22Rv1 (cell line): ENCODE data around the gene DUSP18.

ENCODE experiments used
- H3K27ac ChIP-seq: fragments of 450-650 bp; 2 replicates; pipeline ENCODE4 v1.5.1; 2017
- CTCF ChIP-seq: fragments of 450-650 bp; IDR thresholded peaks from 2 replicates; pipeline ENCODE4 v1.5.1; 2017; ENCODE audit warnings: mild to moderate bottlenecking
- ZFX ChIP-seq: fragments of 450-650 bp; IDR thresholded peaks from 2 replicates; pipeline ENCODE4 v1.6.1; 2017; ENCODE audit warnings: antibody characterized with exemption, borderline replicate concordance

The DUSP18 gene

GRCh38 chr22:30701872-30702271 lies 34.2 kb upstream of the DUSP18 start:
- H3K27ac ChIP-seq: no peak overlapping the region
- TF ChIP-seq ZFX (no peak), CTCF (no peak)

- TF ChIP-seq ZFX (no peak), CTCF (no peak)
- no peak overlapping the region for H3K27ac ChIP-seq
Measured at GRCh38 chr22:30697975-30698374, 30.3 kb upstream of the DUSP18 start.

- no peak overlapping the region for H3K27ac ChIP-seq
- no peak for TF ChIP-seq CTCF
- TF ChIP-seq ZFX: no peak
Measured at GRCh38 chr22:30695871-30696655, 28.4 kb upstream of the DUSP18 start.

- peak overlapping the region; percentile 48 for H3K27ac ChIP-seq
- TF ChIP-seq ZFX (no peak), CTCF (no peak)
Measured at GRCh38 chr22:30695351-30695851, 27.7 kb upstream of the DUSP18 start.

GRCh38 chr22:30694640-30695350 lies 27.1 kb upstream of the DUSP18 start, which contains the start of gene OSBP2:
TSS of gene OSBP2 (plus strand) at chr22:30694874. CDS start at chr22:30694910, 36 bp downstream.
- TF ChIP-seq ZFX (no peak), CTCF (no peak; the same call in 1 of the 2 replicates)
- peak within 1 kb of the TSS; percentile 48 for H3K27ac ChIP-seq

- TF ChIP-seq ZFX (no peak), CTCF (no peak)
- H3K27ac ChIP-seq: peak overlapping the region; percentile 48
Measured at GRCh38 chr22:30694171-30694639, 26.5 kb upstream of the DUSP18 start.
